HCEC 1CT (cell line): Measurements from ENCODE around the gene TMEM144.
"Not testable (repeated sequence)": the region's sequence is repeated elsewhere in the genome, so short reads cannot be mapped to it uniquely, and the experiment has no call there.

Experiments
- DNase-seq: peaks from one replicate; pipeline ENCODE4 v3.0.0-alpha.2; 2017

The TMEM144 gene

GRCh38 chr4:158238575-158238974, 28.3 kb downstream of the TMEM144 start:
- no peak for DNase-seq

- DNase-seq = no peak
These were observed 28.9 kb downstream of the TMEM144 start for GRCh38 chr4:158239196-158239595.

GRCh38 chr4:158243071-158243470, 32.8 kb downstream of the TMEM144 start:
- no peak for DNase-seq

GRCh38 chr4:158250321-158250720, 40.0 kb downstream of the TMEM144 start:
- DNase-seq = no peak

- DNase-seq = peak; percentile 37
These were observed 43.2 kb downstream of the TMEM144 start for GRCh38 chr4:158253350-158253980.

GRCh38 chr4:158254292-158254691, 44.0 kb downstream of the TMEM144 start:
- no peak for DNase-seq

- peak; percentile 37 for DNase-seq
These were observed 45.5 kb downstream of the TMEM144 start for GRCh38 chr4:158255727-158256324.

GRCh38 chr4:158259955-158260575, 49.8 kb downstream of the TMEM144 start:
- DNase-seq = peak; percentile 19

GRCh38 chr4:158261480-158261879, 51.2 kb downstream of the TMEM144 start:
- no peak for DNase-seq

- DNase-seq = no peak
These were observed 58.3 kb downstream of the TMEM144 start for GRCh38 chr4:158268553-158268952.

- no peak for DNase-seq
These were observed 64.3 kb downstream of the TMEM144 start for GRCh38 chr4:158274636-158275035.

GRCh38 chr4:158277558-158277957, 67.3 kb downstream of the TMEM144 start:
- DNase-seq = no peak

GRCh38 chr4:158279052-158279451, 68.8 kb downstream of the TMEM144 start:
- DNase-seq = not testable (repeated sequence)

GRCh38 chr4:158280856-158281255, 70.6 kb downstream of the TMEM144 start:
- no peak for DNase-seq

- no peak for DNase-seq
These were observed 72.0 kb downstream of the TMEM144 start for GRCh38 chr4:158282252-158282651.

- no peak for DNase-seq
These were observed 75.3 kb downstream of the TMEM144 start for GRCh38 chr4:158285429-158286216.

- DNase-seq = no peak
These were observed 80.6 kb downstream of the TMEM144 start for GRCh38 chr4:158290912-158291311.

- DNase-seq = no peak
These were observed 81.2 kb downstream of the TMEM144 start for GRCh38 chr4:158291334-158292055.

GRCh38 chr4:158292156-158292555, 81.9 kb downstream of the TMEM144 start:
- no peak for DNase-seq

- no peak for DNase-seq
These were observed 84.8 kb downstream of the TMEM144 start for GRCh38 chr4:158295053-158295452.

GRCh38 chr4:158297866-158298265, 87.6 kb downstream of the TMEM144 start:
- DNase-seq = no peak

- no peak for DNase-seq
These were observed 89.2 kb downstream of the TMEM144 start for GRCh38 chr4:158299459-158300007.

GRCh38 chr4:158300012-158300411, 89.7 kb downstream of the TMEM144 start:
- DNase-seq = no peak
